ENCODE data around the gene WWTR1. TPM values are rescaled to one million over a fixed set of nuclear protein-coding genes. Genes with fewer than 3 reads are reported as not detected.
A peak's percentile ranks its signal among the peaks of the same experiment; 100 is the strongest.

Gene WWTR1
- polyA plus RNA-seq, 1 experiment: 164 TPM

GRCh38 chr3:149515249-149515648 is 142.6 kb downstream of the WWTR1 start:
- no peaks in the 10 kb centered on the region for H3K27me3 ChIP-seq (ENCODE audit: control insufficient read depth, insufficient read depth, low read length)
- no peak for DNase-seq (ENCODE audit: low read depth, low spot score)
- no peak overlapping the region for H3K27ac ChIP-seq (ENCODE audit: low read depth, low read length)
- POLR2A ChIA-PET: no interaction called here
- no peak for TF ChIP-seq CTCF (IDR thresholded peaks at IDR 0.05; ENCODE audit: low read depth, low read length)
- CTCF ChIA-PET: interaction anchor here (1.5 to 6.7 kb wide), 3 partner anchors 144 to 256 kb away, joined by 3 to 89 read pairs (median 22); no protein-coding TSS in a partner anchor
- no peak overlapping the region for H3K4me3 ChIP-seq (ENCODE audit: low read depth, low read length)
- H3K9me3 ChIP-seq (ENCODE audit: control insufficient read depth, insufficient read depth, low read length): no peaks in the 10 kb centered on the region

- no peak overlapping the region for H3K4me3 ChIP-seq (ENCODE audit: low read depth, low read length)
- TF ChIP-seq CTCF (IDR thresholded peaks at IDR 0.05; ENCODE audit: low read depth, low read length): no peak
- no peak overlapping the region for H3K27ac ChIP-seq (ENCODE audit: low read depth, low read length)
- CTCF ChIA-PET: interaction anchor here (0.9 to 6.7 kb wide), 8 partner anchors 16 to 294 kb away, joined by 3 to 89 read pairs (median 7); no protein-coding TSS in a partner anchor
- H3K9me3 ChIP-seq (ENCODE audit: control insufficient read depth, insufficient read depth, low read length): no peaks in the 10 kb centered on the region
- no peak for DNase-seq (ENCODE audit: low read depth, low spot score)
- no peaks in the 10 kb centered on the region for H3K27me3 ChIP-seq (ENCODE audit: control insufficient read depth, insufficient read depth, low read length)
- POLR2A ChIA-PET: no interaction called here
Measured at GRCh38 chr3:149514471-149514870, 143.4 kb downstream of the WWTR1 start.

GRCh38 chr3:149512073-149512782 is 145.6 kb downstream of the WWTR1 start:
- Histone ChIP-seq H3K27me3 (ENCODE audit: control insufficient read depth, insufficient read depth, low read length) (no peaks in the 10 kb centered on the region), H3K27ac (ENCODE audit: low read depth, low read length) (no peak overlapping the region), H3K9me3 (ENCODE audit: control insufficient read depth, insufficient read depth, low read length) (no peaks in the 10 kb centered on the region), H3K4me3 (ENCODE audit: low read depth, low read length) (no peak overlapping the region)
- peak; percentile 79 for TF ChIP-seq CTCF (IDR thresholded peaks at IDR 0.05; ENCODE audit: low read depth, low read length)
- no peak for DNase-seq (ENCODE audit: low read depth, low spot score)
- ChIA-PET POLR2A (interaction anchor here (1.6 kb wide), 1 partner anchor 146 kb away, joined by 9 read pairs; the partner anchor contains the start of gene WWTR1), CTCF (interaction anchor here (0.5 to 6.7 kb wide), 13 partner anchors 10 to 296 kb away, joined by 3 to 89 read pairs (median 4); no protein-coding TSS in a partner anchor)

GRCh38 chr3:149511040-149511626 is 146.7 kb downstream of the WWTR1 start:
- no peak for DNase-seq (ENCODE audit: low read depth, low spot score)
- no peak overlapping the region for H3K4me3 ChIP-seq (ENCODE audit: low read depth, low read length)
- no peak for TF ChIP-seq CTCF (IDR thresholded peaks at IDR 0.05; ENCODE audit: low read depth, low read length)
- ChIA-PET CTCF (interaction anchor here (0.5 to 6.7 kb wide), 6 partner anchors 21 to 297 kb away, joined by 3 to 89 read pairs (median 9); no protein-coding TSS in a partner anchor), POLR2A (no interaction called here)
- no peaks in the 10 kb centered on the region for H3K27me3 ChIP-seq (ENCODE audit: control insufficient read depth, insufficient read depth, low read length)
- no peaks in the 10 kb centered on the region for H3K9me3 ChIP-seq (ENCODE audit: control insufficient read depth, insufficient read depth, low read length)
- no peak overlapping the region for H3K27ac ChIP-seq (ENCODE audit: low read depth, low read length)

DNA sequence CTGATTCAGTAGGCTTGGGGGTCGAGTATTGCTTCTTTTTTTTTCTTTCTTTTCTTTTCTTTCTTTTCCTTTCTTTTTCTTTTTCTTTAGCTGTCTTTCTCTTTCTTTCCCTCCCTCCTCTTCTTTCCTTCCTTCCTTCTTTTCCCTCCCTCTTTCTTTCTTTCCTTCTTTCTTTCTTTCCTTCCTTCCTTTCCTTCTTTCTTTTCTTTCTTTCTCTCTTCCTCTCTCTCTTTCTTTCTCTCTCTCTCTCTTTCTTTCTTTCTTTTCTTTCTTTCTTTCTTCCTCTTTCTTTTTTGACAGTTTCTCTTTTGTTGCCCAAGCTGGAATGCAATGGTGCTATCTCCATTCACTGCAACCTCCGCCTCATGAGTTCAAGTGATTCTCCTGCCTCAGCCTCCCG is 147.3 kb downstream of the WWTR1 start:
- Histone ChIP-seq H3K4me3 (ENCODE audit: low read depth, low read length) (no peak overlapping the region), H3K9me3 (ENCODE audit: control insufficient read depth, insufficient read depth, low read length) (no peaks in the 10 kb centered on the region), H3K27me3 (ENCODE audit: control insufficient read depth, insufficient read depth, low read length) (no peaks in the 10 kb centered on the region), H3K27ac (ENCODE audit: low read depth, low read length) (no peak overlapping the region)
- no peak for DNase-seq (ENCODE audit: low read depth, low spot score)
- CTCF ChIA-PET: interaction anchor here (1.2 to 6.7 kb wide), 5 partner anchors 20 to 298 kb away, joined by 4 to 89 read pairs (median 8); partner anchors contain the start of gene COMMD2
- TF ChIP-seq CTCF (IDR thresholded peaks at IDR 0.05; ENCODE audit: low read depth, low read length): no peak
- POLR2A ChIA-PET: no interaction called here
